CD4-positive, alpha-beta T cell treated with Interleukin-4 for 1 hour (primary cell): Measurements from ENCODE around the gene SEPHS2.
"Not testable (repeated sequence)": the region's sequence is repeated elsewhere in the genome, so short reads cannot be mapped to it uniquely, and the experiment has no call there.

Experiments
- DNase-seq, 2 donors: peaks; one replicate each; pipeline ENCODE4 v3.0.0-alpha.2; 2020 to 2022

SEPHS2 gene

GRCh38 chr16:30461426-30461825, 15.8 kb upstream of the SEPHS2 start:
- not testable (repeated sequence) for DNase-seq

GRCh38 chr16:30459456-30459855, 13.8 kb upstream of the SEPHS2 start:
- no peak for DNase-seq

- DNase-seq = peak; percentile 77 to 78
These were observed 13.1 kb upstream of the SEPHS2 start for GRCh38 chr16:30458561-30459394.

- DNase-seq = no peak
These were observed 12.3 kb upstream of the SEPHS2 start for GRCh38 chr16:30457743-30458560.

- no peak for DNase-seq
These were observed 11.6 kb upstream of the SEPHS2 start for GRCh38 chr16:30457256-30457655.

GRCh38 chr16:30456302-30456701, 10.6 kb upstream of the SEPHS2 start:
- DNase-seq = no peak

- DNase-seq = not testable (repeated sequence)
These were observed 7.3 kb upstream of the SEPHS2 start for GRCh38 chr16:30452709-30453580.

- no peak for DNase-seq
These were observed 3.4 kb upstream of the SEPHS2 start for GRCh38 chr16:30449116-30449435.

- no peak for DNase-seq
These were observed 2.0 kb upstream of the SEPHS2 start for GRCh38 chr16:30447512-30448226.

- no peak for DNase-seq
These were observed 525 bp upstream of the SEPHS2 start for GRCh38 chr16:30446203-30446595.

GRCh38 chr16:30445149-30445407, 596 bp downstream of the SEPHS2 start:
- no peak for DNase-seq

GRCh38 chr16:30444231-30445148, 1.2 kb downstream of the SEPHS2 start:
- DNase-seq = no peak

- DNase-seq = no peak
These were observed 2.0 kb downstream of the SEPHS2 start for GRCh38 chr16:30443631-30444030.

- no peak for DNase-seq
These were observed 5.8 kb downstream of the SEPHS2 start for GRCh38 chr16:30439720-30440348.

- no peak for DNase-seq
These were observed 6.8 kb downstream of the SEPHS2 start for GRCh38 chr16:30438835-30439234.

- no peak for DNase-seq
These were observed 8.1 kb downstream of the SEPHS2 start for GRCh38 chr16:30437511-30438046.

- DNase-seq = no peak
These were observed 10.8 kb downstream of the SEPHS2 start for GRCh38 chr16:30434852-30435251.

- no peak for DNase-seq
These were observed 15.2 kb downstream of the SEPHS2 start for GRCh38 chr16:30430428-30430970.

GRCh38 chr16:30429678-30430427, 15.8 kb downstream of the SEPHS2 start, which contains the start of gene DCTPP1:
DCTPP1 (minus strand) TSS chr16:30430030; CDS start chr16:30429980, 50 bp downstream.
- peak; percentile 99 for DNase-seq

GRCh38 chr16:30429418-30429677, 16.3 kb downstream of the SEPHS2 start:
- DNase-seq = no peak
